Diencephalon (tissue), 1 donor: ENCODE results near the gene CXXC1. TPM values are rescaled to one million over a fixed set of nuclear protein-coding genes. Genes with fewer than 3 reads are reported as not detected.

ENCODE experiments used
- small RNA-seq: library from RNA; depleted of rRNA; stranded (forward); fragments of <200 nt; gene quantifications from one replicate; pipeline ENCODE3, GENCODE V24; 2014
- total RNA-seq: library from RNA; depleted of rRNA; stranded (reverse); fragments of >200 nt; gene quantifications from one replicate; pipeline ENCODE4 v1.2.3, GENCODE V29; 2014

The CXXC1 gene
- total RNA-seq = 46.1 TPM

GRCh38 chr18:50287441-50288347 lies at the start of gene CXXC1:
TSS of gene CXXC1 (minus strand) at chr18:50287692. CDS start at chr18:50287589, 103 bp downstream.

GRCh38 chr18:50281295-50281971 lies 6.1 kb downstream of the CXXC1 start, which contains the start of gene MBD1:
TSS of gene MBD1 (minus strand) at chr18:50281523. CDS start at chr18:50279992, 1,531 bp downstream.

GRCh38 chr18:50266248-50266704 lies 21.2 kb downstream of the CXXC1 start, which contains the start of gene CFAP53:
TSS of gene CFAP53 (minus strand) at chr18:50266495. CDS start at chr18:50266404, 91 bp downstream.

Small RNA genes lying within 50 kb of the gene (small RNA-seq; reads per million reads assigned to genes)
- gene RNA5SP458 = not detected

Other genes with a start within 250 kb of the CXXC1 start
- 6.5 TPM for gene MYO5B, start 92.5 kb downstream of the CXXC1 start, total RNA-seq
- 3.2 TPM for gene CFAP53, start 21.2 kb downstream of the CXXC1 start, total RNA-seq
- 47.3 TPM for gene MBD1, start 6.2 kb downstream of the CXXC1 start, total RNA-seq
- 5.5 TPM for gene SKA1, start 87.4 kb upstream of the CXXC1 start, total RNA-seq